Measurements from ENCODE around the gene CHRNA10. TPM values are rescaled to one million over a fixed set of nuclear protein-coding genes. Genes with fewer than 3 reads are reported as not detected.

Gene CHRNA10
- total and polyA plus RNA-seq, 4 donors, result 0.10 to 1.7 (median 0.36) TPM

DNA sequence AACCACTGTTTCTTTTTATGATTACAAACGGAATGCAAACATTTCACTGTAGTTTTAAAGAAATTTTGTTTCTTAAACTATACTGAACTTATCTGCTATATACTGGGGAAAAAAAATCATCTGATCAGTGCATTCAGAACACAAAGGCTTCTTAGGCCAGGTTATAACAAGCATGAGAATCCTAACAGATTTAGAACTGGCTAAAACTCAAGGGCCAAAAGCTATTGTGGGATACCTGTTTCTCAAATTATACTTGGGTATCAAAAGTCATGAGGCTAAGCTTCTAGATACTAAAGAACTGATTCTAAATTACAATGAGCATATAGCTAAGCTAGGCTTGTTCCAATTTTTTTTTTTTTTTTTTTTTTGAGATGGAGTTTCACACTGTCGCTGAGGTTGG is 29.7 kb upstream of the CHRNA10 start:
- no peak overlapping the region for H3K27ac ChIP-seq (ENCODE audit: low read depth in 1 of 2, low read length in 2 of 2)
- H3K9ac ChIP-seq (ENCODE audit: low read depth in 1 of 2, low read length in 2 of 2), result no peak overlapping the region
- 96% methylated on average over 2 of the region's 2 CpGs for WGBS
- no peaks in the 10 kb centered on the region for H3K9me3 ChIP-seq (ENCODE audit: control insufficient read depth in 4 of 4, low read length in 3 of 4)
- peaks cover 1 to 73% (median 56%) of the 10 kb centered on the region in 4 donors for H3K36me3 ChIP-seq (ENCODE audit: control insufficient read depth in 4 of 4, insufficient read depth in 3 of 4, low read depth in 1 of 4, low read length in 3 of 4)
- no peak overlapping the region for H3K4me3 ChIP-seq (ENCODE audit: low read depth in 1 of 3, low read length in 3 of 3)
- DNase-seq (ENCODE audit: low spot score), result no peak
- H3K4me1 ChIP-seq (ENCODE audit: control insufficient read depth in 4 of 4, insufficient read depth in 4 of 4, low read length in 3 of 4), result no peaks in the 10 kb centered on the region
- TF ChIP-seq FOXA2 (IDR thresholded peaks at IDR 0.05), result no peak
- no peak for TF ChIP-seq SP1 (IDR thresholded peaks at IDR 0.05)
- no peak for TF ChIP-seq EGR1 (IDR thresholded peaks at IDR 0.05; ENCODE audit: low read depth in 2 of 2)
- no peak for TF ChIP-seq ATF3 (IDR thresholded peaks at IDR 0.05)
- TF ChIP-seq HNF4A (conservative IDR thresholded peaks at IDR 0.05), result no peak
- no peak for TF ChIP-seq YY1 (IDR thresholded peaks at IDR 0.05)
- no peak for TF ChIP-seq ZBTB33 (IDR thresholded peaks at IDR 0.05)
- TF ChIP-seq FOXA1 (IDR thresholded peaks at IDR 0.05), result no peak
- TF ChIP-seq RXRA (IDR thresholded peaks at IDR 0.05), result no peak
- no peak for TF ChIP-seq HNF4G (IDR thresholded peaks at IDR 0.05)
- TF ChIP-seq MAX (IDR thresholded peaks at IDR 0.05), result no peak
- no peak for TF ChIP-seq GABPA (IDR thresholded peaks at IDR 0.05 in 1 of 2, conservative IDR thresholded peaks at IDR 0.05 in 1 of 2)
- TF ChIP-seq TAF1 (conservative IDR thresholded peaks at IDR 0.05), result no peak
- no peak for TF ChIP-seq RAD21 (IDR thresholded peaks at IDR 0.05)
- no peak for TF ChIP-seq CTCF (IDR thresholded peaks at IDR 0.05; ENCODE audit: low read depth, low read length, missing input control)
- no peak for TF ChIP-seq JUND (IDR thresholded peaks at IDR 0.05)
- no peak for TF ChIP-seq NR2F2 (IDR thresholded peaks at IDR 0.05)
- H3K27me3 ChIP-seq (ENCODE audit: control insufficient read depth in 4 of 4, insufficient read depth in 4 of 4, low read length in 3 of 4), result no peaks in the 10 kb centered on the region

GRCh38 chr11:3700410-3700809 is 29.2 kb upstream of the CHRNA10 start:
- Histone ChIP-seq H3K9me3 (ENCODE audit: control insufficient read depth in 4 of 4, low read length in 3 of 4) (no peaks in the 10 kb centered on the region), H3K27me3 (ENCODE audit: control insufficient read depth in 4 of 4, insufficient read depth in 4 of 4, low read length in 3 of 4) (no peaks in the 10 kb centered on the region), H3K27ac (ENCODE audit: low read depth in 1 of 2, low read length in 2 of 2) (no peak overlapping the region), H3K36me3 (ENCODE audit: control insufficient read depth in 4 of 4, insufficient read depth in 3 of 4, low read depth in 1 of 4, low read length in 3 of 4) (peaks cover 4 to 77% (median 58%) of the 10 kb centered on the region in 4 donors), H3K4me3 (ENCODE audit: low read depth in 1 of 3, low read length in 3 of 3) (no peak overlapping the region), H3K9ac (ENCODE audit: low read depth in 1 of 2, low read length in 2 of 2) (no peak overlapping the region), H3K4me1 (ENCODE audit: control insufficient read depth in 4 of 4, insufficient read depth in 4 of 4, low read length in 3 of 4) (no peaks in the 10 kb centered on the region)
- DNase-seq (ENCODE audit: low spot score), result no peak
- WGBS, result 88% methylated on average over 2 of the region's 2 CpGs
- no peak for TF ChIP-seq EGR1 (IDR thresholded peaks at IDR 0.05; ENCODE audit: low read depth in 2 of 2)
- no peak for TF ChIP-seq ZBTB33 (IDR thresholded peaks at IDR 0.05)
- no peak for TF ChIP-seq SP1 (IDR thresholded peaks at IDR 0.05)
- no peak for TF ChIP-seq RAD21 (IDR thresholded peaks at IDR 0.05)
- no peak for TF ChIP-seq GABPA (IDR thresholded peaks at IDR 0.05 in 1 of 2, conservative IDR thresholded peaks at IDR 0.05 in 1 of 2)
- no peak for TF ChIP-seq JUND (IDR thresholded peaks at IDR 0.05)
- TF ChIP-seq YY1 (IDR thresholded peaks at IDR 0.05), result no peak
- TF ChIP-seq HNF4G (IDR thresholded peaks at IDR 0.05), result no peak
- TF ChIP-seq TAF1 (conservative IDR thresholded peaks at IDR 0.05), result no peak
- TF ChIP-seq CTCF (IDR thresholded peaks at IDR 0.05; ENCODE audit: low read depth, low read length, missing input control), result no peak
- TF ChIP-seq, protein P1, sequence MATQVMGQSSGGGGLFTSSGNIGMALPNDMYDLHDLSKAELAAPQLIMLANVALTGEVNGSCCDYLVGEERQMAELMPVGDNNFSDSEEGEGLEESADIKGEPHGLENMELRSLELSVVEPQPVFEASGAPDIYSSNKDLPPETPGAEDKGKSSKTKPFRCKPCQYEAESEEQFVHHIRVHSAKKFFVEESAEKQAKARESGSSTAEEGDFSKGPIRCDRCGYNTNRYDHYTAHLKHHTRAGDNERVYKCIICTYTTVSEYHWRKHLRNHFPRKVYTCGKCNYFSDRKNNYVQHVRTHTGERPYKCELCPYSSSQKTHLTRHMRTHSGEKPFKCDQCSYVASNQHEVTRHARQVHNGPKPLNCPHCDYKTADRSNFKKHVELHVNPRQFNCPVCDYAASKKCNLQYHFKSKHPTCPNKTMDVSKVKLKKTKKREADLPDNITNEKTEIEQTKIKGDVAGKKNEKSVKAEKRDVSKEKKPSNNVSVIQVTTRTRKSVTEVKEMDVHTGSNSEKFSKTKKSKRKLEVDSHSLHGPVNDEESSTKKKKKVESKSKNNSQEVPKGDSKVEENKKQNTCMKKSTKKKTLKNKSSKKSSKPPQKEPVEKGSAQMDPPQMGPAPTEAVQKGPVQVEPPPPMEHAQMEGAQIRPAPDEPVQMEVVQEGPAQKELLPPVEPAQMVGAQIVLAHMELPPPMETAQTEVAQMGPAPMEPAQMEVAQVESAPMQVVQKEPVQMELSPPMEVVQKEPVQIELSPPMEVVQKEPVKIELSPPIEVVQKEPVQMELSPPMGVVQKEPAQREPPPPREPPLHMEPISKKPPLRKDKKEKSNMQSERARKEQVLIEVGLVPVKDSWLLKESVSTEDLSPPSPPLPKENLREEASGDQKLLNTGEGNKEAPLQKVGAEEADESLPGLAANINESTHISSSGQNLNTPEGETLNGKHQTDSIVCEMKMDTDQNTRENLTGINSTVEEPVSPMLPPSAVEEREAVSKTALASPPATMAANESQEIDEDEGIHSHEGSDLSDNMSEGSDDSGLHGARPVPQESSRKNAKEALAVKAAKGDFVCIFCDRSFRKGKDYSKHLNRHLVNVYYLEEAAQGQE (IDR thresholded peaks at IDR 0.05), result no peak
- no peak for TF ChIP-seq FOXA1 (IDR thresholded peaks at IDR 0.05)
- TF ChIP-seq ATF3 (IDR thresholded peaks at IDR 0.05), result no peak
- TF ChIP-seq MAX (IDR thresholded peaks at IDR 0.05), result no peak
- TF ChIP-seq HNF4A (conservative IDR thresholded peaks at IDR 0.05), result no peak
- TF ChIP-seq NR2F2 (IDR thresholded peaks at IDR 0.05), result no peak

Measured in liver (tissue), 9 donors.